Ovary (tissue), 3 donors: ENCODE measurements around the gene KCNG2.

Source experiments
- CTCF ChIP-seq, 3 donors: fragments of 450-650 bp in 2 of 3; fragments of 200-600 bp in 1 of 3; IDR thresholded peaks; one replicate each; pipeline versions ENCODE4 v1.5.1 to v1.8.0; 2016 to 2022; ENCODE audit warnings: antibody characterized with exemption in 3 of 3, mild to moderate bottlenecking in 1 of 3
- EP300 ChIP-seq: sonication (generic); formaldehyde crosslinking; IDR thresholded peaks from one replicate; pipeline ENCODE4 v1.6.1; 2017; ENCODE audit warnings: antibody characterized with exemption
- donor health status: DM: no; HTN: no; CAD: no.

- TF ChIP-seq CTCF (IDR thresholded peaks at IDR 0.05) (no peak), EP300 (no peak)
These were observed 11.9 kb upstream of the KCNG2 start for GRCh38 chr18:79785831-79786230.
